NCI-H1436 treated with DMSO at 0.1 percent for 48 hours (cell line): ENCODE results near the gene KIAA0513.

Experiments used
- DNase-seq: peaks from one replicate; lab custom pipeline; 2025; lab: John Stamatoyannopoulos, UW

KIAA0513 gene

GRCh38 chr16:85089525-85089924 is 61.9 kb downstream of the KIAA0513 start:
- DNase-seq, result no peak

- no peak for DNase-seq
Measured at GRCh38 chr16:85090181-85090580, 62.6 kb downstream of the KIAA0513 start.

- no peak for DNase-seq
Measured at GRCh38 chr16:85090873-85091521, 63.4 kb downstream of the KIAA0513 start.

- DNase-seq, result no peak
Measured at GRCh38 chr16:85091522-85091910, 63.9 kb downstream of the KIAA0513 start.

- no peak for DNase-seq
Measured at GRCh38 chr16:85092309-85092708, 64.7 kb downstream of the KIAA0513 start.

GRCh38 chr16:85092851-85093250 is 65.3 kb downstream of the KIAA0513 start:
- DNase-seq, result no peak

GRCh38 chr16:85093705-85094104 is 66.1 kb downstream of the KIAA0513 start:
- no peak for DNase-seq

- DNase-seq, result no peak
Measured at GRCh38 chr16:85094176-85094805, 66.7 kb downstream of the KIAA0513 start.

- DNase-seq, result no peak
Measured at GRCh38 chr16:85094812-85095211, 67.2 kb downstream of the KIAA0513 start.

- no peak for DNase-seq
Measured at GRCh38 chr16:85096921-85097320, 69.3 kb downstream of the KIAA0513 start.

- DNase-seq, result no peak
Measured at GRCh38 chr16:85098565-85098964, 71.0 kb downstream of the KIAA0513 start.

GRCh38 chr16:85100265-85100664 is 72.7 kb downstream of the KIAA0513 start:
- no peak for DNase-seq

- no peak for DNase-seq
Measured at GRCh38 chr16:85101956-85102630, 74.5 kb downstream of the KIAA0513 start.

- no peak for DNase-seq
Measured at GRCh38 chr16:85103114-85104079, 75.8 kb downstream of the KIAA0513 start.

GRCh38 chr16:85104147-85104546 is 76.6 kb downstream of the KIAA0513 start:
- no peak for DNase-seq

GRCh38 chr16:85104821-85105391 is 77.3 kb downstream of the KIAA0513 start:
- no peak for DNase-seq

GRCh38 chr16:85105475-85105874 is 77.9 kb downstream of the KIAA0513 start:
- no peak for DNase-seq

GRCh38 chr16:85107083-85107482 is 79.5 kb downstream of the KIAA0513 start:
- no peak for DNase-seq

GRCh38 chr16:85107532-85107931 is 79.9 kb downstream of the KIAA0513 start:
- no peak for DNase-seq

GRCh38 chr16:85110105-85110504 is 82.5 kb downstream of the KIAA0513 start:
- DNase-seq, result no peak

- DNase-seq, result no peak
Measured at GRCh38 chr16:85111184-85111583, 83.6 kb downstream of the KIAA0513 start.

- no peak for DNase-seq
Measured at GRCh38 chr16:85112364-85112763, 84.8 kb downstream of the KIAA0513 start, which contains the start of gene CIBAR2. Gene CIBAR2, minus strand, starts transcription at chr16:85112472. Its CDS starts 120 bp downstream, at chr16:85112352.
